MCF 10A (cell line): ENCODE measurements around the gene NRTN. TPM values are rescaled to one million over a fixed set of nuclear protein-coding genes. Genes with fewer than 3 reads are reported as not detected.
"Not testable (repeated sequence)": the region's sequence is repeated elsewhere in the genome, so short reads cannot be mapped to it uniquely, and the experiment has no call there.

Experiments
- BruUV-seq: library from RNA; stranded (reverse); fragments of 400-500 nt; replicated peaks from 2 replicates; lab custom pipeline; 2021; lab: Mats Ljungman, UMichigan
- CTCF ChIA-PET: fragments of 300-600 bp; sonication (Branson Sonifier 250); formaldehyde crosslinking; extraction: SDS; loops from one replicate; lab custom pipeline; 2021; ENCODE audit warnings: antibody characterized with exemption, inconsistent platforms; lab: Yijun Ruan, JAX
- POLR2A ChIA-PET: fragments of 300-600, 350-650 bp; sonication (Branson Sonifier 250); formaldehyde crosslinking; extraction: SDS; loops from one replicate; lab custom pipeline; 2020; ENCODE audit warnings: antibody characterized with exemption, inconsistent platforms; lab: Yijun Ruan, JAX
- DNase-seq: peaks from one replicate; pipeline ENCODE4 v3.0.0-alpha.2; 2018; ENCODE audit not compliant: unreplicated experiment
- H3K27ac Mint-ChIP-seq: one replicate; pipeline ENCODE4 v1.8.0; 2022; ENCODE audit warnings: mild to moderate bottlenecking, low read depth, mixed read lengths; ENCODE audit not compliant: unreplicated experiment
- H3K27me3 Mint-ChIP-seq: one replicate; pipeline ENCODE4 v1.8.0; 2022; ENCODE audit warnings: mixed read lengths; ENCODE audit not compliant: insufficient read depth, unreplicated experiment
- H3K36me3 Mint-ChIP-seq: one replicate; pipeline ENCODE4 v1.8.0; 2022; ENCODE audit warnings: mild to moderate bottlenecking, moderate library complexity, mixed read lengths; ENCODE audit not compliant: insufficient read depth, unreplicated experiment
- H3K4me1 Mint-ChIP-seq: one replicate; pipeline ENCODE4 v1.8.0; 2022; ENCODE audit warnings: mixed read lengths; ENCODE audit not compliant: insufficient read depth, unreplicated experiment
- H3K4me3 Mint-ChIP-seq: one replicate; pipeline ENCODE4 v1.8.0; 2022; ENCODE audit warnings: mild to moderate bottlenecking, moderate library complexity, mixed read lengths; ENCODE audit not compliant: unreplicated experiment
- H3K9me3 Mint-ChIP-seq: one replicate; pipeline ENCODE4 v1.8.0; 2022; ENCODE audit warnings: mixed read lengths; ENCODE audit not compliant: unreplicated experiment
- intact Hi-C: fragments of 100-400 bp; cut with micrococcal nuclease; formaldehyde crosslinking; loops from 2 replicates; pipeline ENCODE4 v1.14.1; 2022
- total RNA-seq: library from RNA; stranded (reverse); gene quantifications from 2 replicates; pipeline ENCODE4 v1.2.3, GENCODE V29; 2022
- TF ChIP-seq, protein P1 (sequence below): fragments of 200-600 bp; IDR thresholded peaks from one replicate; pipeline ENCODE4 v1.8.0; 2022; ENCODE audit warnings: antibody characterized with exemption, mild to moderate bottlenecking; ENCODE audit not compliant: unreplicated experiment

Gene NRTN
- total RNA-seq, 1 experiment from 2014 or later, result 0.75 TPM

DNA sequence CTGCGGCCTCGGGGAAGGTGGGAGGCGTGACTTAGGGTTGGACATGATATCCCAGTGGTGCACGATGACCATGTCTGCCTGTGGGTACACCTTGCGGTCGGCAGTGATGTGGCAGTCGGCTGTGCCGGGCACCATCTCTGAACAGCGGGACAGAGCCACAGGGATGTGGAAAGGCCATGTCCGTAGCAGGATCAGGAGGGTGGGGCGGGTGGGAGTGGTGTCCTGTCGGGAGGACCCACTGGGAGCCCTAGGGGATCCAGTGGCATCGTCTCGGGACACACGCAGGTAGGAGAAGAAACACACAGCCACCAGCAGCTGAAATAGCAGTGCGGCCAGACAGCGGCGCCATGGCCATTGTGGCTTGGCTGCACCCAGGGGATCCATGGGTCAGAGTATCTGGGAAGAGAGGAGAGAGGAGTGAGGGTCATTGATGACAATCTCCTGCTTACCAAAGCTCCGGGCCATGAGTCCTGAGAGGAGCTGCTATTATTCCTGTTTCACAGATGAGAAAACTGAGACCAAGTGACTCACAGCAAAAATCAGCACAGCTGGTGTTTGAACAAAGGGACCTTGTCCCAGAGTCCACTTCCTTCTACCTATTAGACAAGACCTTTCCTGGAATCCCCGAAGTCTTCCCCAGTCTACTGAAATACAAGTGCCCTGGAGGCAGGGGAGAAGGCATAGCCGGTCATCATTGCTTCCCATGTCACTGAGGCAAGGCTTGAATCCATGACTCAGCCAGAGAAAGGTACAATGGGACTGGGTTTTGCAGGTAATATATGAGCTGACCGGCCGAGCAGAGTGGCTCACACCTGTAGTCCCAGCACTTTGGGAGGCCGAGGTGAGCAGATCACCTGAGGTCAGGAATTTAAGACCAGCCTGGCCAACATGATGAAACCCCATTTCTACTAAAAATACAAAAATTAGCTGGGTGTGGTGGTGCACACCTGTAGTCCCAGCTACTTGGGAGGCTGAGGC is 39.9 kb downstream of the NRTN start:
- Mint-ChIP-seq H3K4me1 (no peaks in the 10 kb centered on the region), H3K4me3 (no peak overlapping the region), H3K27ac (no peak overlapping the region), H3K27me3 (no peaks in the 10 kb centered on the region), H3K9me3 (no peaks in the 10 kb centered on the region), H3K36me3 (no peaks in the 10 kb centered on the region)
- no peak for DNase-seq
- intact Hi-C loops, result no loop called here
- TF ChIP-seq, protein P1, sequence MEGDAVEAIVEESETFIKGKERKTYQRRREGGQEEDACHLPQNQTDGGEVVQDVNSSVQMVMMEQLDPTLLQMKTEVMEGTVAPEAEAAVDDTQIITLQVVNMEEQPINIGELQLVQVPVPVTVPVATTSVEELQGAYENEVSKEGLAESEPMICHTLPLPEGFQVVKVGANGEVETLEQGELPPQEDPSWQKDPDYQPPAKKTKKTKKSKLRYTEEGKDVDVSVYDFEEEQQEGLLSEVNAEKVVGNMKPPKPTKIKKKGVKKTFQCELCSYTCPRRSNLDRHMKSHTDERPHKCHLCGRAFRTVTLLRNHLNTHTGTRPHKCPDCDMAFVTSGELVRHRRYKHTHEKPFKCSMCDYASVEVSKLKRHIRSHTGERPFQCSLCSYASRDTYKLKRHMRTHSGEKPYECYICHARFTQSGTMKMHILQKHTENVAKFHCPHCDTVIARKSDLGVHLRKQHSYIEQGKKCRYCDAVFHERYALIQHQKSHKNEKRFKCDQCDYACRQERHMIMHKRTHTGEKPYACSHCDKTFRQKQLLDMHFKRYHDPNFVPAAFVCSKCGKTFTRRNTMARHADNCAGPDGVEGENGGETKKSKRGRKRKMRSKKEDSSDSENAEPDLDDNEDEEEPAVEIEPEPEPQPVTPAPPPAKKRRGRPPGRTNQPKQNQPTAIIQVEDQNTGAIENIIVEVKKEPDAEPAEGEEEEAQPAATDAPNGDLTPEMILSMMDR, result no peak
- POLR2A ChIA-PET, result no interaction called here
- CTCF ChIA-PET, result no interaction called here
- no TSS peak for BruUV-seq

DNA sequence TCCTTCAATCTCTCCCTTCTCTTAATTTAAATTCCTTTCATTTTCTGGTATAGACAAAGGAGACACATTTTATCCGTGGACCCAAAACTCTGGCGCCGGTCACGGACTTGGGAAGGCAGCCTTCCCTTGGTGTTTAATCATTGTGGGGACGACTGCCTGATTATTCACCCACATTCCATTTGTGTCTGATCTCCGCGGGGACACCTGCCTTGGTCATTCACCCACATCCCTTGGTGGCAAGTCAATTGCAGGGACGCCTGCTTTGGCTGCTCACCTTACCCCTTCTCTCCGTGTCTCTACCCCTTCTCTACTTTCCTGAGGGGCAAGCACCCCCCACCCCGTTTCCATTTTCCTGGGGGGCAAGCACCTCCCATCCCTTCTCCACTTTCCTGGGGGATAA is 43.0 kb downstream of the NRTN start:
- POLR2A ChIA-PET, H3K4me3 Mint-ChIP-seq, H3K27ac Mint-ChIP-seq, DNase-seq, BruUV-seq, H3K36me3 Mint-ChIP-seq, CTCF ChIA-PET, intact Hi-C loops, H3K4me1 Mint-ChIP-seq, H3K27me3 Mint-ChIP-seq, H3K9me3 Mint-ChIP-seq: not testable (repeated sequence)

DNA sequence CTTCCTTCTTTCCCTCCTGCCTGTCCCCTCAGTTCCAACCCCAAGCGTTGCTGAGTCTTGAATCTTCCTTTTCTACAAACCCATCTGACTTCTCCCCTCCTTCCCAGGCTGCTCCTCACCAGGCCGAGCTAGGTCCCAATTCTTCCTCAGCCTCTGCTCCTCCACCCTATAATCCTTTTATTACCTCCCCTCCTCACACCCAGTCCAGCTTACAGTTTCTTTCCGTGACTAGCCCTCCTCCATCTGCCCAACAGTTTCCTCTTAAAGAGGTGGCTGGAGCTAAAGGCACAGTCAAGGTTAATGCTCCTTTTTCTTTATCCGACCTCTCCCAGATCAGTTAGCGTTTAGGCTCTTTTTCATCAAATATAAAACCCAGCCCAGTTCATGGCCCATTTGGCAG is 43.8 kb downstream of the NRTN start:
- BruUV-seq, H3K36me3 Mint-ChIP-seq, H3K9me3 Mint-ChIP-seq, H3K27ac Mint-ChIP-seq, H3K4me3 Mint-ChIP-seq, DNase-seq, intact Hi-C loops, H3K4me1 Mint-ChIP-seq: not testable (repeated sequence)
- H3K27me3 Mint-ChIP-seq, result peaks cover 15% of the 10 kb centered on the region
- ChIA-PET POLR2A (interaction anchor here (1.1 kb wide), 1 partner anchor 128 kb away, joined by 3 read pairs; the partner anchor contains the start of gene CATSPERD), CTCF (interaction anchor here (0.6 kb wide), 1 partner anchor 127 kb away, joined by 5 read pairs; no protein-coding TSS in a partner anchor)

DNA sequence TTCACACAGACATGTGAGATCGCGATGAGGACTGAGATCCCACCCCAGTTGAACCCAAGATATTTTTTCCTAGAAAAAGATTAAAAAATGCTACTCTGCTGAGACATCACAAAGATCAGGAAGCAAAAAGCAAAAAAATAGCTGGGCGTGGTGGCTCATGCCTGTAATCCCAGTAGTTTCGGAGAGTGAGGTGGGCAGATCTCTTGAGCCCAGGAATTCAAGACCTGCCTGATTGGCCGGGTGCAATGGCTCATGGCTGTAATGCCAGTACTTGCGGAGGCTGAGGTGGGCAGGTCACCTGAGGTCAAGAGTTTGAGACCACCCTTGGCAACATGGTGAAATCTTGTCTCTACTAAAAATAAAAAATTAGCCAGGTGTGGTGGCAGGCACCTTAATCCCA is 45.3 kb downstream of the NRTN start:
- Mint-ChIP-seq H3K9me3 (no peaks in the 10 kb centered on the region), H3K27ac (no peak overlapping the region), H3K4me3 (no peak overlapping the region), H3K36me3 (no peaks in the 10 kb centered on the region), H3K27me3 (peaks cover 20% of the 10 kb centered on the region), H3K4me1 (peaks cover 8% of the 10 kb centered on the region)
- intact Hi-C loops, result no loop called here
- ChIA-PET POLR2A (interaction anchor here (0.6 to 0.7 kb wide), 3 partner anchors 21 to 121 kb away, joined by 3 to 5 read pairs (median 3); no protein-coding TSS in a partner anchor), CTCF (interaction anchor here (0.8 kb wide), 2 partner anchors 1103 to 1831 kb away, joined by 3 to 5 read pairs; partner anchors contain the start of gene TRAPPC5)
- no peak for DNase-seq
- TF ChIP-seq, protein P1, result no peak
- BruUV-seq, result no TSS peak
